HG03095 (cell line): ENCODE measurements around the gene CAMK1.

Experiments
- ATAC-seq: cut with Tn5 transposase; IDR thresholded peaks from one replicate; pipeline ENCODE4 v1.9.1; 2021; ENCODE audit warnings: moderate library complexity; ENCODE audit not compliant: unreplicated experiment

CAMK1 gene

GRCh38 chr3:9713142-9713541 is 56.6 kb downstream of the CAMK1 start:
- ATAC-seq = no peak

- ATAC-seq = no peak
Observed at GRCh38 chr3:9712415-9712814, 57.3 kb downstream of the CAMK1 start.

GRCh38 chr3:9710174-9710739 is 59.5 kb downstream of the CAMK1 start:
- ATAC-seq = no peak
